Measurements from ENCODE around the gene STARD9.
"Not testable (repeated sequence)": the region's sequence is repeated elsewhere in the genome, so short reads cannot be mapped to it uniquely, and the experiment has no call there.

Gene STARD9

GRCh38 chr15:42592716-42593115, 17.3 kb downstream of the STARD9 start:
- Histone ChIP-seq H3K4me1 (ENCODE audit: control insufficient read depth in 1 of 2, insufficient read depth in 1 of 2, low read depth in 1 of 2, low read length in 1 of 2) (no peaks in the 10 kb centered on the region), H3K4me3 (ENCODE audit: low read depth in 1 of 2, low read length in 1 of 2) (no peak overlapping the region), H3K27ac (no peak overlapping the region), H3K36me3 (no peaks in the 10 kb centered on the region), H3K27me3 (no peaks in the 10 kb centered on the region), H3K9me3 (no peaks in the 10 kb centered on the region)
- TF ChIP-seq CTCF (IDR thresholded peaks at IDR 0.05): no peak

- Histone ChIP-seq H3K36me3 (no peaks in the 10 kb centered on the region), H3K4me3 (ENCODE audit: low read depth in 1 of 2, low read length in 1 of 2) (no peak overlapping the region), H3K4me1 (ENCODE audit: control insufficient read depth in 1 of 2, insufficient read depth in 1 of 2, low read depth in 1 of 2, low read length in 1 of 2) (no peaks in the 10 kb centered on the region), H3K9me3 (no peaks in the 10 kb centered on the region), H3K27me3 (no peaks in the 10 kb centered on the region), H3K27ac (no peak overlapping the region)
- no peak for TF ChIP-seq CTCF (IDR thresholded peaks at IDR 0.05)
Observed at GRCh38 chr15:42593143-42593542, 17.7 kb downstream of the STARD9 start.

- H3K4me1 ChIP-seq (ENCODE audit: control insufficient read depth in 1 of 2, insufficient read depth in 1 of 2, low read depth in 1 of 2, low read length in 1 of 2): no peaks in the 10 kb centered on the region
- no peak for TF ChIP-seq CTCF (IDR thresholded peaks at IDR 0.05)
Observed at GRCh38 chr15:42594095-42594494, 18.7 kb downstream of the STARD9 start.

GRCh38 chr15:42595626-42596240, 20.3 kb downstream of the STARD9 start:
- Histone ChIP-seq H3K27me3 (no peaks in the 10 kb centered on the region), H3K27ac (no peak overlapping the region), H3K9me3 (no peaks in the 10 kb centered on the region), H3K36me3 (no peaks in the 10 kb centered on the region), H3K4me3 (ENCODE audit: low read depth in 1 of 2, low read length in 1 of 2) (no peak overlapping the region), H3K4me1 (ENCODE audit: control insufficient read depth in 1 of 2, insufficient read depth in 1 of 2, low read depth in 1 of 2, low read length in 1 of 2) (no peaks in the 10 kb centered on the region)
- TF ChIP-seq CTCF (IDR thresholded peaks at IDR 0.05): no peak

More at GRCh38 chr15:42594095-42594494, 18.7 kb downstream of the STARD9 start:
- Histone ChIP-seq H3K27ac (no peak overlapping the region), H3K27me3 (no peaks in the 10 kb centered on the region), H3K4me3 (ENCODE audit: low read depth in 1 of 2, low read length in 1 of 2) (no peak overlapping the region), H3K36me3 (no peaks in the 10 kb centered on the region), H3K9me3 (no peaks in the 10 kb centered on the region)

- not testable (repeated sequence) for H3K27ac ChIP-seq; H3K9me3 ChIP-seq; H3K4me3 ChIP-seq (ENCODE audit: low read depth in 1 of 2, low read length in 1 of 2); H3K27me3 ChIP-seq; H3K36me3 ChIP-seq
- peaks cover 8 to 12% of the 10 kb centered on the region in 2 experiments for H3K4me1 ChIP-seq (ENCODE audit: control insufficient read depth in 1 of 2, insufficient read depth in 1 of 2, low read depth in 1 of 2, low read length in 1 of 2)
Observed at GRCh38 chr15:42601316-42601715, 25.9 kb downstream of the STARD9 start.

- no peak overlapping the region for H3K27ac ChIP-seq
- no peaks in the 10 kb centered on the region for H3K27me3 ChIP-seq
- H3K36me3 ChIP-seq: no peaks in the 10 kb centered on the region
- no peaks in the 10 kb centered on the region for H3K9me3 ChIP-seq
- TF ChIP-seq CTCF (IDR thresholded peaks at IDR 0.05): no peak
- H3K4me3 ChIP-seq (ENCODE audit: low read depth in 1 of 2, low read length in 1 of 2): no peak overlapping the region
- peaks cover 8 to 12% of the 10 kb centered on the region in 2 experiments for H3K4me1 ChIP-seq (ENCODE audit: control insufficient read depth in 1 of 2, insufficient read depth in 1 of 2, low read depth in 1 of 2, low read length in 1 of 2)
Observed at GRCh38 chr15:42602501-42602900, 27.1 kb downstream of the STARD9 start.
